Stimulated activated CD4-positive, alpha-beta T cell treated with anti-CD3 and anti-CD28 coated beads, Interleukin-4, amount 100 ng/mL, for 4 hours (primary cell): ENCODE results near the gene PYGO2.

Source experiments
- DNase-seq, 2 experiments: peaks; one replicate each; pipeline ENCODE4 v3.0.0-alpha.2; 2020

PYGO2 gene, protein sequence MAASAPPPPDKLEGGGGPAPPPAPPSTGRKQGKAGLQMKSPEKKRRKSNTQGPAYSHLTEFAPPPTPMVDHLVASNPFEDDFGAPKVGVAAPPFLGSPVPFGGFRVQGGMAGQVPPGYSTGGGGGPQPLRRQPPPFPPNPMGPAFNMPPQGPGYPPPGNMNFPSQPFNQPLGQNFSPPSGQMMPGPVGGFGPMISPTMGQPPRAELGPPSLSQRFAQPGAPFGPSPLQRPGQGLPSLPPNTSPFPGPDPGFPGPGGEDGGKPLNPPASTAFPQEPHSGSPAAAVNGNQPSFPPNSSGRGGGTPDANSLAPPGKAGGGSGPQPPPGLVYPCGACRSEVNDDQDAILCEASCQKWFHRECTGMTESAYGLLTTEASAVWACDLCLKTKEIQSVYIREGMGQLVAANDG

DNA sequence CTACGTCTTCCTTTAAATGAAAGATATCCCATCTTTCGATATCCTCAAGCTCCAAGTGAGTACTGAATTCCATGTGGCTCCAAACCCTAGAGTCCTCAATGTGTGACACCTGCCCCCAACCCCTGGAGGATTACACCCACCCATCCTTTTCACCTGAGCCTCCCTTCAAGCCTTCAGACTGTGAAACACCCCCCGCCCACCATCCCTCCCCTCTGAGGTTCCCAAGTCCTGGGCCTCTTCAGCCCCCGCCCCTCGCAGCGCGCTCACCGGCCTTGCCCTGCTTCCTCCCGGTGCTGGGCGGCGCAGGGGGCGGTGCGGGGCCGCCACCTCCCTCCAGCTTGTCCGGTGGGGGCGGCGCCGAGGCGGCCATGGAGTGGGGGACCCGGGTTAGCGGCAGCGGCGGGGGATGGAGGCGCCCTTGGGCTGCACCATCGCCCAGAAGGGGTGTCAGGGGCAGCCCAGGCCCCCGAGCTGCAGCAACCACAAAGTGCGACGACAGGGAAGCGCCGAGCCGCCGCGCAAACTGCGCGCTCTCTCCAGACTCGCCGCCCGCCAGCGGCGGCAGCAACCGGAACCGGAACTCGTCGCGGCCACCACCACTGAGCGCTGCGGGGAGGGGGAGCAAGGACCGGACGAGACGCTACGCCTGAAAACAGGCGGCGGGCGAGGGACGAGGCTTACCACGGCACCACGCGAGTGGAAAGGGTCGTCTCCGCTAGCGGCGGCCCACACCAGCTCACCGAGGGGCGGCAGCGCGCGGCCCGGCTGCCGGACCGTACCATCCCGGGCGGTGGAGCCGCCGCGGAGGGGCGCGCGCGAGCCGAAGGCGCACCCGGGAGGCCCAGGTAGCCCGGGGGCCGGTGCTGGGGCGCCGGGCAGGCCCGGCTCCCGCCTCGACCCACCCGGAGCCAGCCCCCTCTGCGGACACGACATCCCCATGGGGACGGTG, at the start of gene PYGO2:
PYGO2 (minus strand) TSS at position 576 of the 949 bp plus-strand sequence; CDS start at position 370, 206 bp downstream.
- peak; percentile 80 to 84 for DNase-seq

DNA sequence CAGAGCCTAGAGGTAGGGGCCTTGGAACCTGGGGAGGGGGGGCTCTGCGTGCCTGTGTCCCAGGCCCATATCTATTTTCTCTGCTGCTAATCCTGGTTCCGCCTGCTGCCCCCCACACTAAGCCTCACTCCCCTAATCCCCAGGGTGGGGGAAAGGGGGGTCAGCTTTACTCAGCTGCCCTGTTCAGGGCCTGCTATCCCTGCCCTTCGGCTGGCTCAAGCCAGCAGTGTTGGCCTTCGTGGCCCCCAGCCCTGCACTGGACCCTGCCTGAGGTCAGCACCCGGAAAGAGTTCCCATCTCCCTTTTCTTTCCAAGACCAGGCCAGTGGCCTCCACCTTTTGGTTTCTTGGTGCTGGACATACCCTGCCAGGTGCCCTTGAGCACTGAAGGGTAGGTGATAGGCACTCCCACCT, 49.4 kb upstream of the PYGO2 start:
- DNase-seq: no peak

DNA sequence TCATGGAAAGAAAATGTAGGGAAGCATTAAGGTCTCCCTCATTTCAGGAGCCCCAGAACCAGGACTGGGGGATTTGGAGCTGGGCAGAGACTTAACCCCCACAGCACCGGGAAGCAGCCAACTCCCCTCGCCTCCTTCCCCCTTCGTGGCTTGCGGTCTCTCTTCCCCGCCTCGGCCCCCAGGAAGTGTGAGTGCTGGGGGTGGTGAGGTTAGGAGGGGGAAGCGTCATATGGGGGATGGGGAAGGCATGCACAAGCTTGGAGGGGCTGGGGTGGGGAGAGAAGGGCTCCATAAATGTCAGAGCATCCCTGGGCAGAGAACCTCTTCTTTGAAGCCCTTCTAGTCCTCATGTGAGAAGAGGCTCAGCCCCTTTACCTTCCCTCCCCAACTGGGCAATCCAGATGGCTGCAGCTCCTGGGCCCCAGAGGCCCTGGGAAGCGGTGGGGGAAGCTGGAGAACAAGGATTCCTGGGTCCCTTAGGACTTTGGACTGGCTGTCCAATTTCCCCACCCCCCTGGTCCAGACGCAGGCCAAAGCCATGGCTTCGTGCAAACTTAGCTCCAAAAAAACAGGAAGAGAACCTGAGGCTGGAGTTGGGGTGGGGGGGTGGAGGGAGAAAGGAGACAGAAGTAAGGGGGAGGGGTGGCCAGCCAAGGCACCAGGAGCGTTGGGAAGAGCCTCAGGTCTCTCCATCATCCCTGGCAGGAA, 48.8 kb upstream of the PYGO2 start:
- no peak for DNase-seq

DNA sequence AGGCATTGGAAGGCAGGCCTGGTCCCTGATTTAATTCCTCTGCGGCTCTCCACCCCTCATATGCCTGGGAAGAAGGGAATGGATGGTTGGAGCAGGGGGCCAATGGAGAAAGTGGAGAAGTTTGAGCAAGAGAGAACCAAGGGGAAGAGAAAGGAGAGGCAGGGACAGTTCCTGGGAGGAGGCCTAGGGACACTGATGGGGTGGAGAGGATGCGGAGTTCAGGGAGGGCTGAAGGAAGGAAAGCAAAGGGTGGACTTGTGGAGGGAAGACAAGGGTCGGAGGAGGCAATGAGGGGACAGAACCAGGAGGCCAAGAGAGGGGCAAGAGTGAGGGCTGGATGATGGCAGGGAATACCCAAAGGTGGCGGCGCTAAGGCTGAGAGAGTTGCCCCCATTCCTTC, 48.2 kb upstream of the PYGO2 start:
- DNase-seq: no peak

- DNase-seq: no peak
These were observed 47.7 kb upstream of the PYGO2 start for GRCh38 chr1:155009221-155009711.

GRCh38 chr1:155008015-155008941, 46.7 kb upstream of the PYGO2 start:
- peak; percentile 78 for DNase-seq

- DNase-seq: no peak
These were observed 45.8 kb upstream of the PYGO2 start for GRCh38 chr1:155007251-155007828.

DNA sequence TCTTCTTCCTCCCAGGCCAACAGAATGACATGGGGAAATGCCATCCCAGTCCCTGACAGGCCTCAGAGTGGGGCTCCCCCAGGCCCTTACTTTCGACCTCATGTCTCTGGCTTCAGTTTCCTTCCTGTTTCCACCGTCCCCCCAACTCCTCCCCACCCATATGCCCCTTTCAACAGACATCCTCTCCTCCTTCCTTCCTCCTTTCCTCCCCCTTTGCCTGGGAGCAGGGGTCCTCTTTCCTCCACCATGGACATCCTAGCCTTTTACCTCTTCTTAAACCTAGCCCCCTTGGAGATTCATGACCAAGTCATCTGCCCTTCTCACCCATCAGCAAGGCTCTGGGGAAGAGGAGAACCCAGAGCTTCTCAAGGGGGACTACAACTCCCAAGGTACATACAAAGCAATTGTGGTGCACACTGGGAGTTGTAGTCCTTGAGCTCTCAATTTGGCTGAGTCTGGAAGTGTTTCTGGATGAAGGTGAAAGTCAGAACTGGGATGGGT, 45.1 kb upstream of the PYGO2 start:
- DNase-seq: no peak

DNA sequence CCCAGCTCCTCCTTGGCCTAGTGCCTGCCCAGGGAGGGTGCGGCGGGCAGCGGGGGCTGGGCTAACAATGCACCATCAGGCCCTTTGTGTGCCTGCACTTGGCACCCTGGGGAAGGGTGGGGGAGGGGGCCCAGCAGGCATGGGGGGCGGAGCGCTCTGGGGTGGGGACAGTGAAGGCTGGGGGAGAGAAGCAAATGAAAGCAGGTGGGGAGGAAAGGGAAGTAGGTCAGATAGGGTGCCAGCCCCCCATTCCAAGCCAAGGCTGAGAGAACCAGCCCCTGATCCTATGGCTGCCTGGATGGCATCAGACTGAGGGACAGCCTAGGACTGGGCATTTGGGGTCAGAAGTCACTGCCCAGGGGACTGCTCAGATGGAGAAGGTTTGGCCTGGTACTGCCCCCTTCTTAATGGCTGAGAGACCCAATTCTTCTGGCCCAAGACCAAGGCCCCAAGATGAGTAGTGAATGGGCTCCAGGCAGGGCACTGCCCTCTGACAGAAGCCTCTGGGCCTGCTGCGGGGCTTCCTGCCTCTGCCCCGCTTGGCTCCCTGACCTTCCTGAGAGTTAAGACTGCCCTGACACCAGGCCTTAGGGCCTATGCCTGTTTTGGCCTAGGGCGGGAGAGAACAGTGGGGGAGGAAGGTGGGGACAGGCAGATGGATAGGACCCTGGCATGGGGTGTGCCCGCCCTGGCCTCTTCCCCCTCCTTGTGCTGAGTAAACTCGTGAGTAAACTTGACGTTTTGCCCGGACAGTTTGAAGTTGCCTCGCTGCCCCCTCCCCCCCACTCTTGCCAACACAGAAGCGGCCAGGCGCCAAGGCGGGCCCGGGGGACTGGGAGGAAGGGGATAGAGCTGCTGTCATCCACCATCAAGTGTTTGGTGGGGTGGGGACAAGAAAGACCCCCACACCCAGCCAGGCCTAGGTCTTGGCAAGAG, 43.8 kb upstream of the PYGO2 start:
- no peak for DNase-seq

- no peak for DNase-seq
These were observed 42.9 kb upstream of the PYGO2 start for GRCh38 chr1:155004352-155005075.

GRCh38 chr1:155003766-155004351, 42.3 kb upstream of the PYGO2 start:
- no peak for DNase-seq

DNA sequence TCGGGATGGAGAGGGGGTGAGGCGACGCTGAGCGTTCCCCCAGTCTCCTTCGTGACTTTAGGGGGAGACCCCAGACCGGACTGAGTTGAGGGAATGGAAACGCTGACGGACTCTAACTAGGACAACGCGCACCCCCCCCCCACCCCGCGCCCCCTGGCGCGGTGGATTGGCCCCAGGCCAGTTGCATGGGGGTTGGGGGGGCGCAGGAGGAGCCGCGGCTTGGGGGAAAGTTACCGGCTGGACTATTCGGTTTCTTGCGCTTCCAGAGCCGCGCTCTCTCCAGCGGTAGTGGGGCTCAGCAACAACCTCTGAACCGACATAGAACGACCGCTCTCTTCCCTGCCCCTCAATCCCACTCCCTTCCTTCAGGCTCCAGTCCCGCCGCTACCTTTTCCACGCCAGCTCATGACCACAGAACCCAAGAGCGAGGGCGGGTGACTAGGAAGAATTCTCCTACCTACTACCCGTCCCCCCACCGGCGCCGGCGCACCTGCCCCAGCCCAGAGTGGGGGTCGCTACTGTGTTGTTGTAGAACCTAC, 41.7 kb upstream of the PYGO2 start:
- DNase-seq: no peak

- DNase-seq: no peak
These were observed 41.1 kb upstream of the PYGO2 start, which contains the start of gene ZBTB7B for GRCh38 chr1:155002464-155003226. Gene ZBTB7B (plus strand): TSS chr1:155002802. CDS start chr1:155014661, 11,859 bp downstream.

DNA sequence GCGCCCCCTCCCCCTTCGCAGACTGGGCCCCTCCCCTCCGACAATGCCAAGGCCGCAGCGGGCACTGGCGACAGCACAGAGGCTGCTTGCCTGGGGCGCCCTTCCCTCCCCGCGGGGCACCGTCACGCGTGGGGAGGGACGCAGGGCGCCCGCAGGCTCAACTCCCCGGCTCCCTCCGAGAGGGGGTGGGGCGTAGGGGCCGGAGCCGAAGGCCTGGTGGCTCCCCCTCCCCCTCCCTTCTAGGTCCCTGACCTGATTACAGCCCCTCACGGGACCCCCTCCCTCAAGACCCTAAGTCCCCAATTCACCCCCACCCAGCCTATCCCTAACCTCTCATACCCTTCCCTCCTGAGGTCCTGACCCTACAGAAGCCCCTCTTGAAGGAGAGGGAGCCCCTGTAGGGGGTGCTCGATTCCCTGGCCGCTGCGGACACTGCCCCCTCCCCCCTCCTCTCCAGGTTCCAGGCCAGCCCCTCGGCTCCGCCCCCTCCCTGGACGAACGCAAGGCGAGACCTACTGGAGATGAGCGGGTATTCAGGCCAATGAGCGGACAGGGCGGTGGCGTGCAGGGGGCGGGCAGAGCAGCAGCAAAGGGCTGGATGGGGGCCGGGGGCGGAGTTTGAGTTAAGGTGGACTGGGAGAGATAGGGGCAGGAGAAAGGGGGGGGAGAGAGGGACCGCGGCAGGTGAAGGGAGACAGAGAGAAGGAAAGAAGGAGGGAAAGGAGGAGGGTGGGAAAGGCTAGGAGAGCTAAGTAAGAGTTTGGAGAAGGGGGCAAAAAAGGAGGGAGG, 40.3 kb upstream of the PYGO2 start:
- peak; percentile 97 to 98 for DNase-seq

DNA sequence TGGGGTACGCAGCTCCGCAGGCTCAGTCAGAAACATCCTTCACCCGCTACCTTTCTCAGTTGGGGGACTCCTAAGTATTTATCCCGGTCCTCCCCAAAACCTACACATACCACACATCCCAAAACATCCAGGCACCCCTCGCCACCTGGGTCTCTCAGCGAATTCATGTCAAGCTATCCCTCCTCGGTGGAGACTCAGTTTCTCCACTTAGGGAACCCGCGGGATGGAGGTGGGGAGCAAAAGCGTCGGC, 39.8 kb upstream of the PYGO2 start:
- no peak for DNase-seq

DNA sequence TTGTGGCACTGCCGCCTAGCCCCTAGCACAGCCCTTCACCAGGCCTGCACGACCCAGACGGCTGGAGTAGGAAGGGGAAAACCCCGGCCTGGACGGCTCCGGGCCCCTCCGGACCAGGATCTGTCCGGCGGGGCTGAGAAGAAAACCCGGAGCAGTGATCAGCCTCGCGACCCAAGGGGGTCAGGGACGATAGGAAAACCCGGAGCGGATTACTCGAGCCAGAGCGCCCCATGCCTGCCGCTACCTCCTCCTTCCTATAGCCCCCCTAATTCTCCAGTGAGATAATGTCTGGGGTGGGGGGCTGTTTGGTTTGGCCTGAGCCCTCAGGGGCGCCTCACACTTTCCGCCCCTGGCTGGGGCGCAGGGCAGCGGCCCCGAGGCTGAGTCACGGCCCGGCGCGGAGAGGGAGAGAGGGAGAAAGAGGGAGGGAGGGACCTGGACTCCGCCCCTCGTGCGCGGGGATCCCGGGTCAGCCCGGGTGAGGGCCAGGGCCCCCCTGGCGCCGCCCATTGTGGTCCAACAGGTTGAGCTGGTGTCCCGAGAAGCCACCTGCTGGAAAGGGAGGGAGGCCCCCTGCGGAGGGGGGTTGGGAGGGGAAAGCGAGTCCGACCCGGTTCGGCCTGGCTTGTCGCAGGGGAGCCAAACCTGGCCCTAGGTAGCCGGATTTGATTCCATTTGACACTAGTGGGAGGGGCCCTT, 39.3 kb upstream of the PYGO2 start:
- DNase-seq: peak; percentile 71 to 79

GRCh38 chr1:155000411-155000725, 38.8 kb upstream of the PYGO2 start:
- no peak for DNase-seq
